WERI-Rb-1 (cell line): ENCODE data around the gene PIGA.

Experiments used
- DNase-seq: peaks from one replicate; pipeline ENCODE4 v3.0.0-alpha.2; 2020
- H3K27ac ChIP-seq: fragments of 250-450 bp; sonication (Bioruptor Pico); 2 replicates; pipeline ENCODE4 v1.5.1; 2020; ENCODE audit warnings: mild to moderate bottlenecking, moderate library complexity
- H3K27me3 ChIP-seq: fragments of 250-450 bp; sonication (Bioruptor Pico); 2 replicates; pipeline ENCODE4 v1.5.1; 2021; ENCODE audit warnings: mild to moderate bottlenecking, low read depth, moderate library complexity; ENCODE audit not compliant: insufficient read depth, severe bottlenecking
- H3K36me3 ChIP-seq: fragments of 250-450 bp; sonication (Bioruptor Pico); 2 replicates; pipeline ENCODE4 v1.5.1; 2020; ENCODE audit warnings: mild to moderate bottlenecking, moderate library complexity
- H3K4me3 ChIP-seq: 2 replicates; pipeline ENCODE4 v1.5.1; 2011; ENCODE audit warnings: low read depth, mild to moderate bottlenecking, control low read depth, low read length
- H3K9me3 ChIP-seq: fragments of 250-450 bp; sonication (Bioruptor Pico); 2 replicates; pipeline ENCODE4 v1.5.1; 2021; ENCODE audit warnings: mild to moderate bottlenecking, moderate library complexity; ENCODE audit not compliant: severe bottlenecking
- CTCF ChIP-seq: IDR thresholded peaks from 2 replicates; pipeline ENCODE4 v1.5.1; 2011; ENCODE audit warnings: low read depth, mild to moderate bottlenecking, control low read depth, inconsistent platforms, low read length

The PIGA gene, protein sequence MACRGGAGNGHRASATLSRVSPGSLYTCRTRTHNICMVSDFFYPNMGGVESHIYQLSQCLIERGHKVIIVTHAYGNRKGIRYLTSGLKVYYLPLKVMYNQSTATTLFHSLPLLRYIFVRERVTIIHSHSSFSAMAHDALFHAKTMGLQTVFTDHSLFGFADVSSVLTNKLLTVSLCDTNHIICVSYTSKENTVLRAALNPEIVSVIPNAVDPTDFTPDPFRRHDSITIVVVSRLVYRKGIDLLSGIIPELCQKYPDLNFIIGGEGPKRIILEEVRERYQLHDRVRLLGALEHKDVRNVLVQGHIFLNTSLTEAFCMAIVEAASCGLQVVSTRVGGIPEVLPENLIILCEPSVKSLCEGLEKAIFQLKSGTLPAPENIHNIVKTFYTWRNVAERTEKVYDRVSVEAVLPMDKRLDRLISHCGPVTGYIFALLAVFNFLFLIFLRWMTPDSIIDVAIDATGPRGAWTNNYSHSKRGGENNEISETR

GRCh38 chrX:15335135-15336022 is at the start of gene PIGA:
TSS of gene PIGA (minus strand) at chrX:15335523. CDS start at chrX:15331930, 3,593 bp downstream.
- H3K36me3 ChIP-seq = no peaks in the 10 kb centered on the region; the same call in 1 of the 2 replicates
- peak; percentile 92 for DNase-seq
- peak within 1 kb of the TSS; percentile 66 for H3K27ac ChIP-seq

GRCh38 chrX:15384304-15384703 is 49.0 kb upstream of the PIGA start, which contains the start of gene VEGFD:
TSS of gene VEGFD (minus strand) at chrX:15384413. CDS start at chrX:15383946, 467 bp downstream.
- no peak within 1 kb of the TSS for H3K4me3 ChIP-seq
- H3K36me3 ChIP-seq = no peaks in the 10 kb centered on the region
- no peak within 1 kb of the TSS for H3K27ac ChIP-seq
- DNase-seq = no peak
- H3K9me3 ChIP-seq = no peaks in the 10 kb centered on the region
- peaks cover 7% of the 10 kb centered on the region for H3K27me3 ChIP-seq
- no peak for TF ChIP-seq CTCF

More at GRCh38 chrX:15335135-15336022, at the start of gene PIGA:
- TF ChIP-seq CTCF = no peak
- no peaks in the 10 kb centered on the region for H3K9me3 ChIP-seq
- peak within 1 kb of the TSS; percentile 67 for H3K4me3 ChIP-seq
- H3K27me3 ChIP-seq = peaks cover 19% of the 10 kb centered on the region

- DNase-seq = peak; percentile 15
- Histone ChIP-seq H3K4me3 (no peak overlapping the region), H3K9me3 (no peaks in the 10 kb centered on the region), H3K27me3 (peaks cover 7% of the 10 kb centered on the region), H3K27ac (no peak overlapping the region), H3K36me3 (no peaks in the 10 kb centered on the region)
- TF ChIP-seq CTCF = peak; percentile 16; the same call in 1 of the 2 replicates
Measured at GRCh38 chrX:15382813-15383212, 47.5 kb upstream of the PIGA start.

- H3K27ac ChIP-seq = no peak overlapping the region
- H3K9me3 ChIP-seq = no peaks in the 10 kb centered on the region
- H3K36me3 ChIP-seq = no peaks in the 10 kb centered on the region
- peaks cover 4% of the 10 kb centered on the region for H3K27me3 ChIP-seq
- DNase-seq = no peak
- H3K4me3 ChIP-seq = no peak overlapping the region
- TF ChIP-seq CTCF = no peak
Measured at GRCh38 chrX:15376956-15377355, 41.6 kb upstream of the PIGA start.

- peaks cover 4% of the 10 kb centered on the region for H3K27me3 ChIP-seq
- no peak for TF ChIP-seq CTCF
Measured at GRCh38 chrX:15373976-15374375, 38.7 kb upstream of the PIGA start.

More at GRCh38 chrX:15373976-15374375, 38.7 kb upstream of the PIGA start:
- H3K36me3 ChIP-seq = no peaks in the 10 kb centered on the region
- no peak for DNase-seq
- no peaks in the 10 kb centered on the region for H3K9me3 ChIP-seq
- no peak overlapping the region for H3K27ac ChIP-seq
- no peak overlapping the region for H3K4me3 ChIP-seq
